Fibroblast of lung (primary cell): ENCODE data around the gene RFTN2.
"Not testable (repeated sequence)": the region's sequence is repeated elsewhere in the genome, so short reads cannot be mapped to it uniquely, and the experiment has no call there.

Experiments used
- EZH2 ChIP-seq: IDR thresholded peaks from 2 replicates; pipeline ENCODE4 v1.5.1; 2012; ENCODE audit warnings: low read length, control low read depth, mild to moderate bottlenecking; ENCODE audit errors: missing control alignments
- TF ChIP-seq, protein P1 (sequence below), 2 donors: IDR thresholded peaks in 1 of 2; conservative IDR thresholded peaks in 1 of 2; 1 replicate in 1 of 2; 2 replicates in 1 of 2; pipeline ENCODE4 v1.5.1; 2011 to 2012; ENCODE audit warnings: low read length in 2 of 2, control low read depth in 1 of 2, inconsistent platforms in 1 of 2, low read depth in 1 of 2, mild to moderate bottlenecking in 1 of 2

DNA sequence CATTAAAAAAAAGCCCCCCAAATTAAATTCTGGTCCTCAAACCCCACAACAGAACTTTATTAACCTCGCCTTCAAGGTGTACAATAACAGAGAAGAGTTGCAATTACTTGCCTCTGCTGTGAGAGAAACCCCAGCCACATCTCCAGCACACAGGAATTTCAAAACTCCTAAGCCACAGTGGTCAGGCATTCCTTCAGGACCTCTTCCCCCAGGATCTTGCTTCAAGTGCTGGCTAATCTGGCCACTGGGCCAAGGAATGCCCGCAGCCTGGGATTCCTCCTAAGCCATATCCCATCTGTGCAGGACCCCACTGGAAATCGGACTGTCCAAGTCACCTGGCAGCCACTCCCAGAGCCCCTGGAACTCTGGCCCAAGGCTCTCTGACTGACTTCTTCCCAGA, 95.2 kb downstream of the RFTN2 start:
- TF ChIP-seq, protein P1, sequence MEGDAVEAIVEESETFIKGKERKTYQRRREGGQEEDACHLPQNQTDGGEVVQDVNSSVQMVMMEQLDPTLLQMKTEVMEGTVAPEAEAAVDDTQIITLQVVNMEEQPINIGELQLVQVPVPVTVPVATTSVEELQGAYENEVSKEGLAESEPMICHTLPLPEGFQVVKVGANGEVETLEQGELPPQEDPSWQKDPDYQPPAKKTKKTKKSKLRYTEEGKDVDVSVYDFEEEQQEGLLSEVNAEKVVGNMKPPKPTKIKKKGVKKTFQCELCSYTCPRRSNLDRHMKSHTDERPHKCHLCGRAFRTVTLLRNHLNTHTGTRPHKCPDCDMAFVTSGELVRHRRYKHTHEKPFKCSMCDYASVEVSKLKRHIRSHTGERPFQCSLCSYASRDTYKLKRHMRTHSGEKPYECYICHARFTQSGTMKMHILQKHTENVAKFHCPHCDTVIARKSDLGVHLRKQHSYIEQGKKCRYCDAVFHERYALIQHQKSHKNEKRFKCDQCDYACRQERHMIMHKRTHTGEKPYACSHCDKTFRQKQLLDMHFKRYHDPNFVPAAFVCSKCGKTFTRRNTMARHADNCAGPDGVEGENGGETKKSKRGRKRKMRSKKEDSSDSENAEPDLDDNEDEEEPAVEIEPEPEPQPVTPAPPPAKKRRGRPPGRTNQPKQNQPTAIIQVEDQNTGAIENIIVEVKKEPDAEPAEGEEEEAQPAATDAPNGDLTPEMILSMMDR (conservative IDR thresholded peaks at IDR 0.05 in 1 of 2, IDR thresholded peaks at IDR 0.05 in 1 of 2; ENCODE audit: low read depth in 1 of 2, low read length in 2 of 2), result not testable (repeated sequence)
- TF ChIP-seq EZH2, result not testable (repeated sequence)
